C4-2B (cell line): ENCODE results near the gene LGALS7B.

Source experiments
- ZFX ChIP-seq: fragments of 450-650 bp; IDR thresholded peaks from 2 replicates; pipeline ENCODE4 v1.6.1; 2017
- TF ChIP-seq, protein P1 (sequence below): fragments of 450-650 bp; conservative IDR thresholded peaks from 2 replicates; pipeline ENCODE4 v1.5.1; 2017; ENCODE audit warnings: mild to moderate bottlenecking

DNA sequence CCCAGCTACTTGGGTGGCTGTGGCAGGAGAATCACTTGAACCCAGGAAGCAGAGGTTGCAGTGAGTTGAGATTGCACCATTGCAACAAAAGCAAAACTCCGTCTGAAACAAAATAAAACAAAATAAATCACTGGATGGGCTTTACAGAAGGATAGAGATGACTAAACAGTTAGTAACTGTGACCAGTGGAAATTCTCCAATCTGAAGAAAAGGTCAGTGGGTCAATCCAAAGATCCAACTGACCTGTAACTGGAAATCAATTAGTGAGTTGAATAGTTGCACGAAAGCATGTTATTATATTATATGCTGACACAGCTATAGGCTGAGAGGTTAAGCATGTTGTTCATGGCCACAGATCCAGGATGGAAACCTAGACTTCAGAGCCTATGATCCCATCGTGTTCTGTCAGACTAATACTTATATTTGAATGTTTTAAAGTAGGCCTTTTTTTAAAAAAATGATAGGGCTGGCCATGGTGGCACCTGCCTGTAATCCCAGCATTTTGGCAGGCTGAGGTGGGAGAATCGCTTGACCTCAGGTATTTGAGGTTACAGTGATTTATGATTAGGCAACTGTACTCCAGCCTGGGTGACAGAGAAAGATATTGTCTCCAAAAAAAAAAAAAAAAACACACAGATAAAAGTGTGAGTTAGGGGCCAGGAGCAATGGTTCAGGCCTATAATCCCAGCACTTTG is 41.2 kb downstream of the LGALS7B start:
- TF ChIP-seq, protein P1, sequence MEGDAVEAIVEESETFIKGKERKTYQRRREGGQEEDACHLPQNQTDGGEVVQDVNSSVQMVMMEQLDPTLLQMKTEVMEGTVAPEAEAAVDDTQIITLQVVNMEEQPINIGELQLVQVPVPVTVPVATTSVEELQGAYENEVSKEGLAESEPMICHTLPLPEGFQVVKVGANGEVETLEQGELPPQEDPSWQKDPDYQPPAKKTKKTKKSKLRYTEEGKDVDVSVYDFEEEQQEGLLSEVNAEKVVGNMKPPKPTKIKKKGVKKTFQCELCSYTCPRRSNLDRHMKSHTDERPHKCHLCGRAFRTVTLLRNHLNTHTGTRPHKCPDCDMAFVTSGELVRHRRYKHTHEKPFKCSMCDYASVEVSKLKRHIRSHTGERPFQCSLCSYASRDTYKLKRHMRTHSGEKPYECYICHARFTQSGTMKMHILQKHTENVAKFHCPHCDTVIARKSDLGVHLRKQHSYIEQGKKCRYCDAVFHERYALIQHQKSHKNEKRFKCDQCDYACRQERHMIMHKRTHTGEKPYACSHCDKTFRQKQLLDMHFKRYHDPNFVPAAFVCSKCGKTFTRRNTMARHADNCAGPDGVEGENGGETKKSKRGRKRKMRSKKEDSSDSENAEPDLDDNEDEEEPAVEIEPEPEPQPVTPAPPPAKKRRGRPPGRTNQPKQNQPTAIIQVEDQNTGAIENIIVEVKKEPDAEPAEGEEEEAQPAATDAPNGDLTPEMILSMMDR: no peak
- TF ChIP-seq ZFX: no peak
